HG02763 (cell line): ENCODE data around the gene MRPL14.
A peak's percentile ranks its signal among the peaks of the same experiment; 100 is the strongest.

ENCODE experiments used
- ATAC-seq: cut with Tn5 transposase; IDR thresholded peaks from one replicate; pipeline ENCODE4 v1.9.1; 2021; ENCODE audit warnings: mild to moderate bottlenecking, moderate library complexity; ENCODE audit not compliant: unreplicated experiment

The MRPL14 gene

GRCh38 chr6:44127186-44128019 lies at the start of gene MRPL14, which contains the start of gene TMEM63B:
TSS of gene MRPL14 (minus strand) at chr6:44127452. CDS start at chr6:44116611, 10,841 bp downstream.
TSS of gene TMEM63B (plus strand) at chr6:44127554. CDS start at chr6:44134585, 7,031 bp downstream.
- ATAC-seq: peak; percentile 82

- no peak for ATAC-seq
These were observed 49.0 kb upstream of the MRPL14 start for GRCh38 chr6:44176130-44176761.

GRCh38 chr6:44172731-44173500 lies 45.7 kb upstream of the MRPL14 start:
- ATAC-seq: peak; percentile 64

DNA sequence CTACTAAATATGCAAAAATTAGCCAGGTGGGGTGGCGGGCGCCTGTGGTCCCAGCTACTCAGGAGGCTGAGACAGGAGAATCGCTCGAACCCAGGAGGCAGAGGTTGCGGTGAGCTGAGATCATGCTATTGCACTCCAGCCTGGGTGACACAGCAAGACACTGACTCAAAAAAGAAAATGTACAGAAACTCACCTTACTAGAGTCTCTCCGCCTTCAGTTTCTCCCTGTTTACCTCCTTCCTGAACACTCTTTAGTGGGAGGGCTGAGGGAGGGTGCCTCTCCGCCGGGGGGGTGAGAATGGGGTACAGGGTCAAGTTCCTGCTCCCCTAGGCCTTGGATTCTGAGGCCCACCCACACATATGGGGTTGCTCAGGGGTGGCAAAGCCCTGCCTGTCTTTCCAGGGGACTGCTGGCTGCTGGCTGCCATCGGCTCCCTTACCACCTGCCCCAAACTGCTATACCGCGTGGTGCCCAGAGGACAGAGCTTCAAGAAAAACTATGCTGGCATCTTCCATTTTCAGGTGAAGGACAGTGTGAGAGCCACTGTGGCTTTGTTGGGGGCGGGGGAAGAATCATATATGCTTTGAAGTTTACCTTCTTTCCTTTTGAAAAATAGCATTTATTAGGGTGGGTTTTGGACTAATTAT lies 44.8 kb upstream of the MRPL14 start:
- ATAC-seq: no peak

- ATAC-seq: no peak
These were observed 42.8 kb upstream of the MRPL14 start for GRCh38 chr6:44169886-44170570.

DNA sequence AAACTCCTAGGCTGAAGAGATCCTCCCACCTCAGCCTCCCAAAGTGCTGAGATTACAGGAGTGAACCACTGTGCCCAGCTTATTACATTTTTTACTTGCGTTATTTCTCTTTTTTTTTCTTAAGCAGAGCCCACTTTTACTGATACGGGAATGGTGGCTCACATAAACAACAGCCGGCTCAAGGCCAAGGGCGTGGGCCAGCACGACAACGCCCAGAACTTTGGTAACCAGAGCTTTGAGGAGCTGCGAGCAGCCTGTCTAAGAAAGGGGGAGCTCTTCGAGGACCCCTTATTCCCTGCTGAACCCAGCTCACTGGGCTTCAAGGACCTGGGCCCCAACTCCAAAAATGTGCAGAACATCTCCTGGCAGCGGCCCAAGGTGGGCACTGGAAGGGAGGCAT lies 41.9 kb upstream of the MRPL14 start:
- ATAC-seq: no peak

- no peak for ATAC-seq
These were observed 40.3 kb upstream of the MRPL14 start for GRCh38 chr6:44167567-44167966.

- no peak for ATAC-seq
These were observed 39.4 kb upstream of the MRPL14 start for GRCh38 chr6:44166591-44167184.

GRCh38 chr6:44166116-44166515 lies 38.9 kb upstream of the MRPL14 start:
- no peak for ATAC-seq

- no peak for ATAC-seq
These were observed 35.8 kb upstream of the MRPL14 start for GRCh38 chr6:44162876-44163625.

DNA sequence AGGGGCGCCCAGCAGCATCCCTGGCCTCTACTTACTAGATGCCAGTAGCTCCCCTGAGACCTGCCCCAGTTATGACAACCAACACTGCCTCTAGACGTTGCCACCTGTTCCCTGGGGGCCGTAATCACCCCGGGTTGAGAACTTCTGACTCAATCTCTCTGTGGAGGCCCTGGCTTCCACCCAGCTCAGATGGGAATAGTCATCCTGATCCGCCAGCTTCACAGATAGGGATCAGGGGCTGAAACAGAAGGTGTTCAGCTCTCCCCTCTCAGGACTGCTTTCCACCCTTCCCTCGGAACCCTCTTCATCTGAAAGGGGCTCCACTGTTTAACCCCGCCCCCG lies 34.7 kb upstream of the MRPL14 start:
- ATAC-seq: no peak

DNA sequence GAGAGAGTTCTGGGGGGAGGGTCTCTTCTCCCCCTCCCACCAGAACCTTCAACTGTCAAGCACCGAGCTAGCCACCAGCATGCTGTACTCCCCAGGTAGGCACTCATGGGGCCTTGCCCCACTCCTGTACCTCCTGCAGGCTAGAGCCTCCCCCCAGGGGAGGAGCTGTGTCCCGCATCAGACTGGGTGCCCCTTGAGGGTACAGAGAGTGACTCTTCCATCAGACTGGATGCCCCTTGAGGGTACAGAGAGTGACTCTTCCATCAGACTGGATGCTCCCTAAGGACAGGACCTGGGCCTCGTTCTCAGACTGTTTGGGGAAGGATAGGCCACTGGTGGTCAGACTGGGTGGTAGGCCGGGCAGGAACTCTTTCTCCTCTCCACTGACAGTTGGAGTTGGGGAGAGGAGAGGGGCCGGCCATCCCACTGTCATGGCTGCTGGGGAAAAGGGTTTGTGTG lies 31.5 kb upstream of the MRPL14 start, which contains the start of gene CAPN11:
CAPN11 (plus strand) TSS at position 51 of the 459 bp plus-strand sequence; CDS start at position 80, 29 bp downstream.
- ATAC-seq: no peak

GRCh38 chr6:44157152-44157521 lies 29.9 kb upstream of the MRPL14 start:
- ATAC-seq: no peak

DNA sequence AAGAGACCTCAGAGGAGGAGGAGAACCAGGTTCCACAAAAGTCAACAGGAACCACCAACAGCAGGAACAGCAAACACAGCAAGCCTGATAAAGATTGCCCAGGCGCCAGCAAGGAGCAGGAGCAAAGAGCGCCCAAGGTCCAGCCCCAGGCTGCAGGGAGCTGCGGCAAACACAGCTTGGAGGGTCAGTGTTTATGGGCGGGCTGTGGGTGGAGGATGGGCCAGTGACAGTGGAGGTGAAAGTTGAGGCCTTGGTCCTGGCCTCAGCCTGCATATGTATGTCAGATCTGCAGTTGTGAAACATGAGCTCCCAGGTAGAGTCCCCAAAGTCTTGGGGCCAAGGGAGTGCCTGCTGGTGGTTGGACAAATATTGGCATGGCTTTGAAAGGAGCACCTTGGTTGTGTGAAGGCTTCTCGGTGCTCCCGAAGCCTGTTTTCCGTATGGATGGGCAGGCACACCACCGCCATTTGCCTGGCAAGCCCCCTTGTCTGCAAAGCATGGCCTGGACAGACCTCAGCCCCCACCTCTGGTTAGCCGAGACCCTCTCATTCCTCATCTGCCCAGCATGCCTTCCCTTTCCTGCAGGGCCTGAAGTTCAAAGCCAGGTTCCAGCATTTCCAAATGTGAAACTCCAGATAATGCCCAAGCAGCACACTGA lies 29.4 kb upstream of the MRPL14 start:
- no peak for ATAC-seq

GRCh38 chr6:44154067-44154466 lies 26.8 kb upstream of the MRPL14 start:
- ATAC-seq: no peak

- no peak for ATAC-seq
These were observed 25.3 kb upstream of the MRPL14 start for GRCh38 chr6:44152533-44152932.

- no peak for ATAC-seq
These were observed 24.8 kb upstream of the MRPL14 start for GRCh38 chr6:44152109-44152461.

GRCh38 chr6:44151348-44152108 lies 24.3 kb upstream of the MRPL14 start:
- peak; percentile 54 for ATAC-seq
